COLO668 (cell line): ENCODE data around the gene NCMAP.
A peak's percentile ranks its signal among the peaks of the same experiment; 100 is the strongest.

Experiments used
- DNase-seq: peaks from one replicate; lab custom pipeline; 2025; ENCODE audit not compliant: unreplicated experiment; lab: John Stamatoyannopoulos, UW

Gene NCMAP

DNA sequence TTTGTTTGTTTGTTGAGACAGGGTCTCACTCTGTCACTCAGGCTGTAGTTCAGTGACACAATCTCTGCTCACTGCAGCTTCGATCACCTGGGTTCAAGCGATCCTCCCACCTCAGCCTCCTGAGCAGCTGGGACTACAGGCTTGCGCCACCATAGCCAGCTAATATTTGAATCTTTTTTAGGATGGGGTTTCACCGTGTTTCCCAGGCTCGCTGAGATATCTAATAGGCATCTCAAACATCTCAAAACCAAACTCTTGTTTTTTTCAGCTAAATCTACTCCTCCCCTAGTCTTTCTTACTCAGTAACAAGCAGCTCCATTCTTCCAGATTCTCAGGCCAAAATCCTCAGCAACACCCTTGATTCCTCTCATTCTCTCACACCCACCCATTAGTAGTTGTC lies 65.2 kb downstream of the NCMAP start:
- no peak for DNase-seq

DNA sequence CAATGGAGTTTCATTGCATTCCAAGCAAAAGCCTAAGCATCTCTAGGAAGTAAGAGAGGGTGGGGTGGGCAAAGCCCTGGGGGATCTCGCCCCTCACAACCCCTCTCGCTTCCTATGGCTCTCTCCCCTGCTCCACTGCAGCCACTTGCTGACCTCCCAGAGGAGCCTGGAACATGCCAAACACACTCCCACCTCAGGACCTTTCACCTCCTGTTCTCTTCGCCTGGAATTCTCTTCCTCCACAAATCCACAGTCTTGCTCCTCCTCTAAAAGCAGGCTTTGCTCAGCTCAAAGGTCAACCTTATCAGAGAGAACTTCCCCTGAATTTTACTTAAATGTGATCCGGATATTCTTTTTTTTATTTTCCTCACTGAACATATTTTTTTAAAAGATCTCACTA lies 66.3 kb downstream of the NCMAP start:
- no peak for DNase-seq

DNA sequence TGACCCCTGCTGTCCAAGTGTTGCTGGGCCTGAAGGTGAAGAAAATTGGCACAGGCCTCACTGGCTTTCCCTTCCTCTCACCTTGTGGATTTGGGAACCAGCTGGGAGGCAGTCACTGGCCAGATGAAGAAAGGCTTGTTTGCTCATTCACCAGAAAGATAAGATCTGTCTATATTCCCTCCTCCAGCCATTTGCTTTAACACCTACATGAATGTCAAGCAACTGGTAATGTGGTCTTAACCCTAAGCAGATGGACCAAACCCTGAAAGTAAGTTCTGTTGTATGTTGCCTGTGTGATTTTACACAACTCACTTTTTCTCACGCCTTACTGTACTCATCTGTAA lies 76.9 kb downstream of the NCMAP start:
- no peak for DNase-seq

DNA sequence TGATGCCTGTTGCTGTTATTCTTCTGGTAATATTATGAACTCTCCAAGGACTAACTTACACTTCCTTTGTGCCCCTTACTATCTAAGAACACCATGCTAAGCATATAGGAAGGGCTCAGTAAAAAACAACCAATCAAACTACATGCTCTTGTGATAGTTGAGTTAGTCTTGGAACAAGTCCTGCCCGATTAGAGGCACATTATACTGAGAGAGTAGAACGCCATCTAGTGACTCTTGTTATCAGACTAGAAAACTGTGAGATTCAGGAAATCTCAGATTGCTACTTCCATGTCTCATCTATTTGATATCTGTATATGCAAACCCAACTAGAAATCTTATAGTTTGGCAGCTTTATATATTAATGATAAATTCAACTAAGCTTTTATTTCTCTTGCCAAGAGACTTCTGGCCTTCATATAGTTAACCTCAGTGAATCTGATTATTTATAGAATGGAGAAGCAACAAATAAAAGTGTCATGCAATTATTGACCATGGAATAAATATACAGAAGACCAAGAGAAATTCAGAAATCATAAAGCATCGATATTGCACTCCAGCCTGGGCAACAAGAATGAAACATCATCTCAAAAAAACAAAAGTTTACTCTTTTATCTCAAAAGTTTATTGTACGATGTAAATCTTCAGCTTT lies 79.4 kb downstream of the NCMAP start:
- no peak for DNase-seq

DNA sequence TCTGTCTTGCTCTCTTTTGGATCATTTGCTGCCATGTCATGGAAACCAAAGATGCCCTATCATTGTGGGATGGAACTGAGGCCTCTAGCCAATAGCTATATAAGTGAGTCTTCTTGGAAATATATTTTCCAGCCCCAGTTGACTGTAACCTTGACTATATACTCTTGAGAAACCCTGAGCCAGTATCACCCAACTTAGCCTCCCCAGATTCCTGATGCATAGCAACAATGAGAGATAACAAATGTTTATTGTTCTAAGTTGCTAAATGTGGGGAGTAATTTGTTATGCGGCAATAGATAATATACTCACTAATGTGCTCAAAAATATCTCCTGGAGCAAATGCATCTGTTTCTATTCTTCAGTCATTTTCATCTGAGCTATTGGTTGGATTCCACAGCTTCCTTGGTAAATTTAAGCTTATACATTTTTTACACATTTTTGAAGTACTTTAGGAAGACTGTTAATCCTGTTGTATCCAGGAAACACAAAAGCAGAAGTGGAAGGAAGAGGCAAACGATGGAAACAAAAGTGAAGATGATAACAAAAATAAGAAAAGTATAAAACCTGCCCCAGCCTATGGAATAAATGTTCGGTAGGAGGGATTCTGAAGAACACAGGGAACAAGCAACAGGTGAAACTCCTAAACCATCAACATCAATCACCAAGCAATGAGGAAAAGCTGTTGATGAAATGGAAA lies 80.9 kb downstream of the NCMAP start:
- no peak for DNase-seq

DNA sequence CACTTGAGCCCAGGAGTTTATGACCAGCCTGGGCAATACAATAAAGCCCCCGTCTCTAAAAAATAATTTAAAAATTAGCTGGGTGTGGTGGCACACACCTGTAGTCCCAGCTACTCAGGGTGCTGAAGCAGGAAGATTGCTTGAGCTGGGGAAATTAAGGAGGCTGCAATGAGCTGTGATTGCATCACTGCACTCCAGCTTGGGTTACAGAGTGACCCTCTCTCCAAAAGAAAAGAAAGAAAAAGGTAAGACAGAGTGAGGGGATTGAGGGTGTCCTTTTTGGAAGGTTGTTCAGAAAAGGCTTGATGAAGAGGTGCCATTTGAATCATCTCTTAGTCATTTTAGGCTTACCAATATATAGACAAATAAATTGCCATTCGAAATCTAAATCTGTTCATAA lies 83.2 kb downstream of the NCMAP start:
- no peak for DNase-seq

DNA sequence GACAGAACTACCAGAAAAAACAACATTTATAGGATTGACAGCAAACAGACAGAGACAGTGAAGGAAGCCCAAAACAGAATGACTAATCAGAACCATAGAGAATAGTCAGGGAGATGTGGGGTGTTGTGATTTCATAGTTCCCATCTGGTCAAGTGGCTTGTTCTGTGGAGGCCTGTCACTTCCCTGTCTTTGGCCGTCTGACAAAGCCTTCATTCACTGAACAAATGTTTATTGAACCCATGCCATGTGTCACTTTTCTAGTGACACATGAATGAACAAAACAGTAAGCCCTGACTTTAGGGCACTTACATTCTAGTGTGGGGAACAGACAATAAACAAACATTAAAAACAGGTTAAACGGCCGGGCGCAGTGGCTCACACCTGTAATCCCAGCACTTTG lies 84.0 kb downstream of the NCMAP start:
- peak; percentile 30 for DNase-seq

DNA sequence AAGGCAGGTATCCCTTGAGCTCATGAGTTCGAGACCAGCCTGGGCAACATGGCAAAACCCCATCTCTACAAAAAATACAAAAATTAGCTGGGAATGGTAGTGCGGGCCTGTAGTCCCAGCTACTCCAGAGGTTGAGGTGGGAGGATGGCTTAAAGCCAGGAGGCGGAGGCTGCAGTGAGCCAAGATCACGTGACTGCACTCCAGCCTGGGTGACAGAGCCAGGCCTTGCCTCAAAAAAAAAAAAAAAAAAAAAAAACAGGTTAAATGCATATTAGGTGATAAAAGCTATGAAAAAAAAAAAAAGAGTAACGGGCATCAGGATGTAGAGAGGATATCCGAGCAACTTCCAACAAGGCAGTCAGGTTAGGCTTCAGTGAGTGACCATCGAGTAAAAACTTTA lies 84.4 kb downstream of the NCMAP start:
- no peak for DNase-seq

DNA sequence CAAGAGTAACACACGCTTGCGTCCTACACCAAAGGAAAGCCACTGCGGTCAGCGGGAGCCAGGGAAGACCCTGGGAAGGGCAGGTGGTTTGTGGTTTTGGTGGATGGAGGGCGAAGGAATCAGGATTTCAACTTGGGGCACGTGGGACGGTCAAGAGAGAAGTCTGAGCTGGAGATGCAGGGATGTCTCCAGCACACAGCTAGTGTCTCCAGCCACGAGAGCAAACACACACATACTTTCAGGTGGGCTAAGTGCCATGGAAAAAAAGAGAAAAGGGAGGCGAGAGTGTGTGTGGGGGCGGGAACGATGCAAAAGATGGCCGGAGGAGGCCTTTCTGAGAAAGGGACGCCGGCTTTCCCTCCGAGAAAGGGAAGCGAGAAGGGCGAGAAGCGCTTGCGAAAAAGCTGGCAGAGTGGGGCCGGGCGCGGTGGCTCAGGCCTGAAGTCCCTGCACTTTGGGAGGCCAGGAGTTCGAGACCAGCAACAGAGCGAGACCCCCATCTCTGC lies 85.8 kb downstream of the NCMAP start:
- DNase-seq = no peak

DNA sequence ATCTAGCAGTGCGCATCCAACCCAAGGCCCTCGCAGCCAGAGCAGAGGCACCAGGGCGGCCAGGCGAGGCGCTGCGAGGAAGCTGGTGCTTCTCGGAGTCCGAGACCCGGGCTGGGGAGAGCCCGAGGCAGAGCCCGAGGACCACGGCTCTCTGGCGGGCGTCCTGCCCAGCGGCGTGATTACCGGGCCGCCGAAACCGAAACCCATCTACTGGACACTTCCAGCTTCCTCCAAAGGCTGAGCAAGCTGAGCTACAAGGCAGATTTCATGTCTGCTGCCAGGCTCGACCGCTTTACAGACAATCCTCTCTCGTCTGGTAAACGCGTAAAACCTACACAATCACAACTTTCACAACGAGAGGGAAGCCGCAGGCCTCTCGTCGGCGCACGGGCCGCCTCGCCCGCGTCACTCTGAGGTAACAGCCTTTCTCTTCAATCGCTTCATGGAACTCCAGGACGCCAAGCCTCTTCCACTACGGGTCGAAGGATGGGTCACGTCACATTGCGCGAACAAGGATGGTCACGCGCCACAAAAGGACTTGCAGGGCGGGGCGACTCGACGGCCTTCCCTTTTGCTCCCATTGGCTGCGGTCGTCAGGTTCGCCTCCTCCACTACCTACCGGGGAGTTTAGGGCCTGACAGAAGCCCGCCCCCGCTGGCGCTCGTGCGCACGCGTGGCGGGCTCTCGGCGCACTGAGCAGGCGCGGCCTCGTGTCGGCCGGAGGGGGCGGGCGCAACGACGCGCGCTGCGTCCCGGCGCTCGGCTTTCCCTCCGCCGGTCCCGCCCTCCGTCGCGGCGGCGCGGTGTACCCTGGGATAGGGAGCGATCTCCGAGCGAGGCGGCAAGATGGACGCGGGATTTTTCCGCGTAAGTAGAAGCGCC lies 86.8 kb downstream of the NCMAP start, which contains the start of gene SRRM1:
Gene SRRM1 (plus strand): TSS at position 822 of the 882 bp plus-strand sequence. CDS start 25 bp downstream, at position 847.
- peak; percentile 100 for DNase-seq

DNA sequence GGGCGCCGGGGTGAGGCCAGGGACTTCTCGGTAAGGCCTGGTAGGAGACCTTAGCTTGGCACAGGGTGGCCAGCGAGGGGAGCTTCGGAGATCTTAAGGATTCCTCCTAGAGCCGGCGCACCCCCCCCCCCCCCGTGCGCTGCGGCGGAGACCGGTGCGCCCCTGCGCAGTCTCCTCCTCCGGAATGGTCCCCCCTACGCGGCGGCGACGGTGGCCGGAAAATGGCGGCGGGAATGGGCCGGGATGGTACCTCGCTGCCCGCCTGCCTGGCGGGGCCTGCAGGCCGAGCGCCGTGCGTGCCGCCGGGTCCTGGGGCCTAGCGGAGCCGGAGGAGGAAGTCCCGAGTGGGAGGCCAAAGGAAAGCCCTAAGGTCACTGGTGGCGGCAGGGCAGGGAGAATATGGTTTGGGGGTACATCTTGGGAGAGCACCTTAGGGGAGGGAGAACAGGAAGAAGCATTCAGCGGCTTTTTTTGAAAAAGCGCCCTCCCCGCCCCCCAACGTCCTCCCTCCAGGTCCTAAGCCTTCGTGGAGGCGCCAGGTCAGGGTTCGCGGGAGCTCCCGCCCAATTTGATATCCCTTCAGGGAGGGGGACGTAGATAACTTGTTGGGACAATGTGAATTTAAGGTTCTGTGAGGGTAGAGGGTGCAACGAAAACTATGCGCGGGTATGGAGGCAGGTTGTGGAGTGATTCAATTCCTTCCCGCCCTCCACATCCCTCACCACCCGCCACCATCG lies 87.6 kb downstream of the NCMAP start:
- peak; percentile 79 for DNase-seq

DNA sequence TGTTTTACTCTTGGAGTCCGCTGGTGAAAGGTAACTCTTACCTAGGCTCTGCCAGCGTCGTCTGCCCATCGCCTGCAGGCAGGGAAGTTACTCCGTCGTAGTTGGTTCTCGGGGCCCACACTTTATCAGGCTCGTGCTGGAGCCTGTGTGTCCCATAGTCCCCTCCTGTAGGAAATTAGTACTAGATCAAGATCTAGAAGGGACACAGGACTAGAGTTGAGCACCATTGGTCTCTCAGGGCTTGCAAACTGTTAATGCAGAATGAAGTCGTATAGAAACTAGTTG lies 88.2 kb downstream of the NCMAP start:
- DNase-seq = no peak

DNA sequence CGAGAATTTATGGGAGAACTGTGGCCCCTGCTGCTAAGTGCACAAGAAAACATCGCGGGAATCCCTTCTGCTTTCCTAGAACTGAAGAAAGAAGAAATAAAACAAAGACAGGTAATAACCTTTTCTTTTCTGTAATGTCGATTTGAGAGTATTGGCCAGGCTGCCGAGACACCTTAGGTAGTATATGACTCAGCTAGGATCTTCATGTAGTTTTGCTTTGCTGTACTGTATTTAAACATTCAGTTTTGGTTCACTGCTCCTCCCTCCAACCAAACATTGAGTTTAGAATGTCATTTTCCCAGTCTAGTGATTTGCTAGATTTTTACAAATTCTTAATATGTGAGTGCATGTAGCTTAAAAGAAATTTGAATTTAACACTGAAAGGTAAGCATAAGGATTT lies 93.0 kb downstream of the NCMAP start:
- DNase-seq = no peak

DNA sequence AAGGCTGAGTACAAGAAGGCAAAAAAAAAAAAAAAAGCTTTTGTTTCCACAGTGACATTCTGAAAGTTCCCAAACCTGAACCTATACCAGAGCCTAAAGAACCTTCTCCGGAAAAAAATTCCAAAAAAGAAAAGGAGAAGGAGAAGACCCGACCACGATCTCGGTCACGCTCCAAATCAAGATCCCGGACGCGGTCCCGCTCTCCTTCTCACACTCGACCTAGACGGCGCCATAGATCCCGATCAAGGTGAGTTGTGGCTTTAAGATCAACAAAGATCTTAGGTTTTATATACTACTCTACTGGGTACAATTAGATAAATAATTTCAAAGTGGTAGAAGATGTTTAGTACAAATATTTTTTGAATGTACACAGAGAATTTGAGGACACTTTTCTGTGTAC lies 96.5 kb downstream of the NCMAP start:
- no peak for DNase-seq

DNA sequence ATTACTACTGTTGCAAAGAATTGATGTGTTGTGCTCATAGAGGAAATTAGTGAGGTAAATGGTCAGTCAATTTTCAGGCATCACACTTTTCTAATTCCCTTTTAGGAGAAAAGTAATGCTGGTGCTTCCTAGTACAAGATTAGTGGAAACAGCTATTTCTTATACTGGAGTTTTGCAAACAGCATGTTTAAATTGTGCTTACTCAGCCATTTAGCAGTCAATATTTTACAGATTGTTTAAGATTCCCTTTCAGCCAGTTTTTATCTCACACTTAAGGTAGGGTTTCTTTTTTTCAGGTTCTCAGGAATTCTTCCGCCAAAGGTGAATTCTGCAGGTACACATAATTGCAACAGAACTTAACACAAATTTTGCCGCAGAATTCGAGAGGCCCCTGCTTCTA lies 98.1 kb downstream of the NCMAP start:
- DNase-seq = no peak

DNA sequence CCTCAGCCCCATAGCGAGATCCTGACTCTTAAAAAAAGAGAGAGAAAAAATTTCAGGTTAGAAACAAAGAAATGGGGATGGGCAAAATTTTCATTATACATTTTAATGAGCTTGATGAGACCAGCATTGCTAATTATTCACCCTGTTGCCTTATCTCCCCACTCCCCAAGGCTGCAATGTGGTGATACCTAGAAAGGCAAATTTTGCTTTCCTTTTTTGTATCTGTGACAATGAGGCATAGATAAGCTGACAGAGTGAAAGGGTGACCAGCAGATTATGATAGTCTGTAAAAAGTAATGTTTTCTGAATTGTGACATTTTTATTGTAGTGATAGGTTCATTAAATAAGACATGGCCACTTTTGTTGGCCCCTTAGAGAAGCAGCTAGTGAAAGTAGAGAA lies 100.2 kb downstream of the NCMAP start:
- no peak for DNase-seq

DNA sequence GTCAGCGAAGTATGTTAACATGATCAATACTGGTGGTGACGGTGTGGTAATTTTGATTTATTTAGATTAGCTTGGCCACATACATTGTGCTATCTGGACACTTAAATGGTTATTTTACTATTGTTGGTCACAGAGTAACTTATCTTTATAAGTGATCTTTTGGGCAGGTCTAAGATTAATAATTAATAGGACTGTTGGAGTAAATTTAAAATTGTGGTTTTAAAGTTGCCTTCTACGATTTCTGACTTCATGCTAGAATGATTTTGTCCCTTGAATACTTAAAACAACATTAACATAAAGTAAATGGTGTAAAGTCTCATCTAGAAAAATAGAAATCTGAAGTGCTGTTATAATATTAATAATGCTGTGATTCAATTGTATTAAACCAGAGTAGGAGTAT lies 101.9 kb downstream of the NCMAP start:
- DNase-seq = no peak
